ENCODE data around the gene TIMP2. TPM values are rescaled to one million over a fixed set of nuclear protein-coding genes. Genes with fewer than 3 reads are reported as not detected.
A peak's percentile ranks its signal among the peaks of the same experiment; 100 is the strongest.

TIMP2 gene
- total and polyA plus RNA-seq, 9 donors = 94.8 to 309 (median 201) TPM

DNA sequence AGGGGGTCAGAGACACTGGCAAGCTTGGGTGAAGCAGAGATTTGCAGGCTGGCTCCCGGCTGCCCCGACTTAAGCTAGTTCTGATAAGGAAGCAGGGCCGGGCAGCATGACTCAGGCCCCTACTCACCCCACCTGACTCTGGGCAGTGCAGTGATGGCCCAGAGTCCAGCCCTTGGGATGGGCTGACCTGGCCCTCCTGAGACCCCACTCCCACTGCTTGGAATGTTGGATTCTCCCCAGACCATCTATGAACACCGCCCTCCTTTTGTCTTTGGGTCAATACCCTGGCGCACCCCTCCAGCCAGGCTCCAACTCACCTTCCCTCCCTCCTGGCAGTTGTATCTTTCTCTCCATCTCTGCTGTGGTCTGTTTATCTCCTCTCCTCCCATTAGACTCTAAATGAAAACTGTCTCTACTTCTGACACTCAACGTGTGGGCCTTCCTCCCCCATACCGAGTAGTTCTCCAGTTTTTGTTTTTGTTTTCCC, 33.5 kb upstream of the TIMP2 start:
- peaks cover 7% of the 10 kb centered on the region for H3K27me3 ChIP-seq (ENCODE audit: control insufficient read depth, insufficient read depth, low read length)
- no peaks in the 10 kb centered on the region for H3K36me3 ChIP-seq (ENCODE audit: control insufficient read depth, insufficient read depth, low read length)
- DNase-seq = no peak
- no peaks in the 10 kb centered on the region for H3K9me3 ChIP-seq (replicated peaks; ENCODE audit: control insufficient read depth, low read depth, low read length)
- no peak overlapping the region for H3K4me3 ChIP-seq (ENCODE audit: low read length)
- 83% methylated on average over 7 of the region's 7 CpGs for WGBS (ENCODE audit: insufficient coverage)
- peaks cover 26% of the 10 kb centered on the region for H3K4me1 ChIP-seq (ENCODE audit: control insufficient read depth, insufficient read depth, low read length)
- no peak overlapping the region for H3K27ac ChIP-seq (ENCODE audit: low read length)

GRCh38 chr17:78957128-78957527, 31.9 kb upstream of the TIMP2 start:
- Histone ChIP-seq H3K36me3 (ENCODE audit: control insufficient read depth, insufficient read depth, low read length) (no peaks in the 10 kb centered on the region), H3K27ac (ENCODE audit: low read length) (no peak overlapping the region), H3K27me3 (ENCODE audit: control insufficient read depth, insufficient read depth, low read length) (peaks cover 7% of the 10 kb centered on the region), H3K4me1 (ENCODE audit: control insufficient read depth, insufficient read depth, low read length) (peaks cover 34% of the 10 kb centered on the region), H3K4me3 (ENCODE audit: low read length) (no peak overlapping the region), H3K9me3 (replicated peaks; ENCODE audit: control insufficient read depth, low read depth, low read length) (no peaks in the 10 kb centered on the region)
- WGBS (ENCODE audit: insufficient coverage) = 48% methylated on average over 12 of the region's 12 CpGs
- no peak for DNase-seq

DNA sequence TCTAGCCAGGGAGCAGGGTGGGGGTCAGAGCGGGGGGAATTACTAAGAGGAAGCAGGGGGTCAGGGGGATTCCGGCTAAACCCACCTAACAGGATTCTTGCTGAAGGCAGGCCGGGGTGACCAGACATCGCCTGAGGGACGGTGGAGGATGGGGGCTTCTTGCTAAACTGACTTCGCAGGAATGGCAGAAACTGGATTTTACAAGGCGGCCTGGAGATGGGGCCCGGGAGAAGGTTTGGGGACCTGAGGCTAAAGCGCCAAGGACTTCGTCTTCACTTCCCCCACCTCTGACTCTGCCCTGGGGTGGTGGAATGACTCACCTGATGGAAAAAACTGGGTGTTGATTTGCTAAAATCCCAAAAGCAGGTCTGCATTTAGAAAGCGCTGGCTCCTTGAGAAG, 31.1 kb upstream of the TIMP2 start:
- Histone ChIP-seq H3K27ac (ENCODE audit: low read length) (no peak overlapping the region), H3K36me3 (ENCODE audit: control insufficient read depth, insufficient read depth, low read length) (no peaks in the 10 kb centered on the region), H3K9me3 (replicated peaks; ENCODE audit: control insufficient read depth, low read depth, low read length) (peaks cover under 1% of the 10 kb centered on the region), H3K4me1 (ENCODE audit: control insufficient read depth, insufficient read depth, low read length) (peaks cover 38% of the 10 kb centered on the region), H3K27me3 (ENCODE audit: control insufficient read depth, insufficient read depth, low read length) (peaks cover 7% of the 10 kb centered on the region), H3K4me3 (ENCODE audit: low read length) (no peak overlapping the region)
- no peak for DNase-seq
- 86% methylated on average over 2 of the region's 11 CpGs for WGBS (ENCODE audit: insufficient coverage)

DNA sequence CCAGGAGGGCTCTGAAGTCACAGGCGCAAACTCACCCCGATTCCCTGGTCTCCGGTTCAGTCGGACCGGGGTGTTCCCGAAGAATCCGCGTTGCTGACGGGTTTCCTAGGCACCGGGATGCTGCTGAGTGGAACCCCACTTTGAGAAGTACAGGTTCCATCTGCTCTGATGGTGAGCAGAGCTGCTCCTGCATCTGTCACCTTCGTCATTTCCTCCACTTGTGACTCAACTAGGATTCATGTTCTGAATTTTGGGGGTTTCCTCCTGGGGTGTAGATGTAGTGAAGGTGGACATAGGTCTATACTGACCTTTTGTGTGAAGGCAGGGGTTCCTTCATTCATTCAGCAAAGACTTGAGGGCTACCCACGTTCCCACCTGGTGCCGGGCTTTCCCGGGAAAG, 29.5 kb upstream of the TIMP2 start:
- no peak overlapping the region for H3K4me3 ChIP-seq (ENCODE audit: low read length)
- no peaks in the 10 kb centered on the region for H3K36me3 ChIP-seq (ENCODE audit: control insufficient read depth, insufficient read depth, low read length)
- peaks cover 15% of the 10 kb centered on the region for H3K9me3 ChIP-seq (replicated peaks; ENCODE audit: control insufficient read depth, low read depth, low read length)
- 88% methylated on average over 13 of the region's 14 CpGs for WGBS (ENCODE audit: insufficient coverage)
- peaks cover 30% of the 10 kb centered on the region for H3K4me1 ChIP-seq (ENCODE audit: control insufficient read depth, insufficient read depth, low read length)
- no peak overlapping the region for H3K27ac ChIP-seq (ENCODE audit: low read length)
- peaks cover 7% of the 10 kb centered on the region for H3K27me3 ChIP-seq (ENCODE audit: control insufficient read depth, insufficient read depth, low read length)
- DNase-seq = no peak

DNA sequence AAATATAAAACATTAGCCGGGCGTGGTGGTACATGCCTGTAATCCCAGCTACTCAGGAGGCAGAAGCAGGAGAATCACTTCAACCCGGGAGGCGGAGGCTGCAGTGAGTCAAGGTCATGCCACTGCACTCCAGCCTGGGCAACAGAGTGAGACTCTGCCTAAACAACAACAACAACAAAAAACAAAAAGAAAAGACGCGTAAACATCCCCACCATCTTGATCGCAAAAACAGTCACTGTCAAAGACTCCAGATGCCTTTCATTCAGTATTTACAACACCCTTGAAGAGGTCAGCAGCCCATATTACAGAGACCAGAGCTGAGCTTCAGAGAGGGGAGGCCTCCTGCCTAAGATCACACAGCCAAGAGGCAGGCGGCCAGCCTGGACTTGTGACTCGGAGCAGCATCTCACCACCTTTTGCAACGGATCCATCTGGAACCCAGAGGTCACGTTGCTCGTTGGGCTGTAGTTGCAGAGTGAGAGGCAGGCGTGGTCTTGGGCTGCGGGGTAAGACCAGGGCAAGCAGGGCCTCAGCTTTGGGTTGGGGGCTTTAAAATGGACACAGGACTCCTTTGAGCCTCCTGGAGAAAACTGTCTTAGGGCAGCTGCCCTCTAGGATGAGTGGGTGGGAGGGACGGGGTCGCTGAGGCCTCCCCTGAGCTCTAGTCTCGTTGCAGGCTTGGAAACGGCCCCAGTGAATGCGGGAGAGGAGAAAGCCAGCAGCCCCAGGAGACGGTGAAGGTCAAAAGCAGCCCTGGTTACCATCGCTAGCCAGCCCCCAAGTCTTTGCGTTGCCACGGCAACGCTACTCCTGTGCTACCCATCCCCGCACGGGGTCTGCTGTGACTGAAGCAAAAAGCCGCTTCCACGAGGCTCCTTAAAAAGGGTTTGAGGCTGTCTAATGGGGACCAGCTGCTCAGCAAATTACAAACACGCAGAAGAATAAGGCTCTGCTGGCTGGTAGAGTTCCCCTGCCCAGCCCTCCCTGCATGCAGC, 28.5 kb upstream of the TIMP2 start:
- Histone ChIP-seq H3K36me3 (ENCODE audit: control insufficient read depth, insufficient read depth, low read length) (no peaks in the 10 kb centered on the region), H3K27me3 (ENCODE audit: control insufficient read depth, insufficient read depth, low read length) (peaks cover 7% of the 10 kb centered on the region), H3K4me3 (ENCODE audit: low read length) (no peak overlapping the region), H3K9me3 (replicated peaks; ENCODE audit: control insufficient read depth, low read depth, low read length) (peaks cover 15% of the 10 kb centered on the region), H3K4me1 (ENCODE audit: control insufficient read depth, insufficient read depth, low read length) (peaks cover 30% of the 10 kb centered on the region), H3K27ac (ENCODE audit: low read length) (no peak overlapping the region)
- WGBS (ENCODE audit: insufficient coverage) = 27% methylated on average over 24 of the region's 29 CpGs
- peak; percentile 53 for DNase-seq

- peaks cover 7% of the 10 kb centered on the region for H3K27me3 ChIP-seq (ENCODE audit: control insufficient read depth, insufficient read depth, low read length)
- no peak for DNase-seq
- peaks cover 15% of the 10 kb centered on the region for H3K9me3 ChIP-seq (replicated peaks; ENCODE audit: control insufficient read depth, low read depth, low read length)
- peaks cover 30% of the 10 kb centered on the region for H3K4me1 ChIP-seq (ENCODE audit: control insufficient read depth, insufficient read depth, low read length)
- 59% methylated on average over 3 of the region's 10 CpGs for WGBS (ENCODE audit: insufficient coverage)
- no peaks in the 10 kb centered on the region for H3K36me3 ChIP-seq (ENCODE audit: control insufficient read depth, insufficient read depth, low read length)
- H3K27ac ChIP-seq (ENCODE audit: low read length) = peak overlapping the region; percentile 42
- H3K4me3 ChIP-seq (ENCODE audit: low read length) = no peak overlapping the region
Observed at GRCh38 chr17:78952706-78953105, 27.5 kb upstream of the TIMP2 start.

DNA sequence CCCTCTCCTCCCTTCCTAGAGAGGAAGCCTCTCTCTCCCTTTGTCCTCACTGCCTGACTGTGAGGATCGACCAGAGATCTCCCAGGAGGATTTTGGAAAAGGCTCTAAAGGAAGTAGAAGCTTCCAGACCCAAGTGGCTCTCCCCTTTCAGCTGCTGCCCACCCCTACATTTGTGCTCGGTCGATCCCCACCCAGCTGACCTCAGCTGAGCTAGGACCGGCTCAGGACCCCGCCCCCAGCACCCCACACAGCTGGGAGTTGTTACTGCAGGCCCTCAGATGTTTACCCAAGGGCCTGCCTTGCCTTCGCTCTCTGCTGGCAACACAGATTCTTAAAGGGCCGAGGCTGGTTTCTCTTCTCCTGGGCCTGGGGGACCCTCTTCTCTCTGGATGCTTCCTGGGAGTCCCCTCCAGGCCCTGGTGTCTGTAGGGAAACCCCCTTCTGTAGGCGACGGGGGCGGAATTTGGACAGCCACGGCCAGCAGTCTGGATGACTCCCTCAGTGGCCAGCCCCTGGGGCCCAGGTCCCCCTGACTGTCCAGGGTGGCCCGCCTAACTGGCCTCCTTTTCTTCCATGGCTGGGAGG, 26.9 kb upstream of the TIMP2 start:
- no peak overlapping the region for H3K4me3 ChIP-seq (ENCODE audit: low read length)
- WGBS (ENCODE audit: insufficient coverage) = 33% methylated on average over 10 of the region's 12 CpGs
- DNase-seq = peak; percentile 76
- peak overlapping the region; percentile 42 for H3K27ac ChIP-seq (ENCODE audit: low read length)
- no peaks in the 10 kb centered on the region for H3K36me3 ChIP-seq (ENCODE audit: control insufficient read depth, insufficient read depth, low read length)
- peaks cover 15% of the 10 kb centered on the region for H3K9me3 ChIP-seq (replicated peaks; ENCODE audit: control insufficient read depth, low read depth, low read length)
- H3K4me1 ChIP-seq (ENCODE audit: control insufficient read depth, insufficient read depth, low read length) = peaks cover 27% of the 10 kb centered on the region
- peaks cover 6% of the 10 kb centered on the region for H3K27me3 ChIP-seq (ENCODE audit: control insufficient read depth, insufficient read depth, low read length)

- Histone ChIP-seq H3K4me3 (ENCODE audit: low read length) (no peak overlapping the region), H3K36me3 (ENCODE audit: control insufficient read depth, insufficient read depth, low read length) (no peaks in the 10 kb centered on the region), H3K9me3 (replicated peaks; ENCODE audit: control insufficient read depth, low read depth, low read length) (peaks cover 15% of the 10 kb centered on the region), H3K27ac (ENCODE audit: low read length) (no peak overlapping the region), H3K4me1 (ENCODE audit: control insufficient read depth, insufficient read depth, low read length) (peaks cover 27% of the 10 kb centered on the region), H3K27me3 (ENCODE audit: control insufficient read depth, insufficient read depth, low read length) (peaks cover 5% of the 10 kb centered on the region)
- WGBS (ENCODE audit: insufficient coverage) = 100% methylated on average over 2 of the region's 2 CpGs
- no peak for DNase-seq
Observed at GRCh38 chr17:78950870-78951269, 25.7 kb upstream of the TIMP2 start.

DNA sequence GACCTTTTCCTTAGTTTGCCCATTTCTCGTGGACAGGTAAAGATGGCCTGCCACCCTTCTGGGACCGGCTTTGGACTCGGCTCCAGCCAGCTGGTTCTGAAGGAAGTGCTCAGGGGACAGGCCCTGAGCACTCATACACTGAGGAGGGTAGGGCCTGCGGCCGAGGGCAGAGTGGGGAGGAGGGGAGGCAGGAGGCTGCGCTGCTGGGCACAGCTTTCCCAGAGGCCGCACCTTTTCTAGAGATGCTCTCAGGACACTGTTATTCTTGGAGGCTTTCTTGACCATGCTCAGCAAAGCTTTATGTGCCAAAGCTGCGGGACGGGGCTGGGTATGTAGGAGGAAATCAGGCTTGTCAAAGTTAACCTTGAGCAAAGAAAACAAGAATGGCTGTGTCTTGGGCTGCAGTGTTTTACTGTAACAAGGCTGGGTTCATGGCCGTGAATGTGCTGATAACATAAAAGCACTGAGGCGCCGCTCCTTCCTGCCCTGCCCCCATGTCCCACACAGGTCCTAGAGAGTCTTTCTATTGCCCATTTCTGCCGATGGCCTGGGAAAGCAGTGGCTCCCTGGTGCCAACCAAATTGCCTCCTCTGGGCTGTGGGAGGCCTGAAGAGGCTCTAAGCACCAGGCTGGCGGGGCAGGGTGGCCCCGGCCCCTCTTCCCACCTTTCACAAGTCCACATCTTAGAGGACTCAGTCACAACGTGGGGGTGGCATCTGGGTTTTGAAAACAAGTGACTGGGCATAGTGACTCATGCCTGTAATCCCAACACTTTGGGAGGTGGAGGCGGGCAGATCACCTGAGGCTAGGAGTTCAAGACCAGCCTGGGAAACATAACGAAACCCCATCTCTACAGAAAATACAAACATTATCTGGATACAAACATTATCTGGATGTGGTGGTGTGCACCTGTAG, 22.3 kb upstream of the TIMP2 start:
- Histone ChIP-seq H3K27ac (ENCODE audit: low read length) (no peak overlapping the region), H3K4me1 (ENCODE audit: control insufficient read depth, insufficient read depth, low read length) (peaks cover 14% of the 10 kb centered on the region), H3K9me3 (replicated peaks; ENCODE audit: control insufficient read depth, low read depth, low read length) (peaks cover 15% of the 10 kb centered on the region), H3K36me3 (ENCODE audit: control insufficient read depth, insufficient read depth, low read length) (no peaks in the 10 kb centered on the region), H3K4me3 (ENCODE audit: low read length) (no peak overlapping the region), H3K27me3 (ENCODE audit: control insufficient read depth, insufficient read depth, low read length) (no peaks in the 10 kb centered on the region)
- no peak for DNase-seq
- 68% methylated on average over 12 of the region's 18 CpGs for WGBS (ENCODE audit: insufficient coverage)
